Glomerular visceral epithelial cell (primary cell): Measurements from ENCODE around the gene FN1.

Experiments used
- DNase-seq: peaks from one replicate; pipeline ENCODE4 v3.0.0-alpha.2; 2016; ENCODE audit errors: extremely low spot score

Gene FN1

GRCh38 chr2:215382480-215382879 lies 53.4 kb downstream of the FN1 start:
- no peak for DNase-seq

DNA sequence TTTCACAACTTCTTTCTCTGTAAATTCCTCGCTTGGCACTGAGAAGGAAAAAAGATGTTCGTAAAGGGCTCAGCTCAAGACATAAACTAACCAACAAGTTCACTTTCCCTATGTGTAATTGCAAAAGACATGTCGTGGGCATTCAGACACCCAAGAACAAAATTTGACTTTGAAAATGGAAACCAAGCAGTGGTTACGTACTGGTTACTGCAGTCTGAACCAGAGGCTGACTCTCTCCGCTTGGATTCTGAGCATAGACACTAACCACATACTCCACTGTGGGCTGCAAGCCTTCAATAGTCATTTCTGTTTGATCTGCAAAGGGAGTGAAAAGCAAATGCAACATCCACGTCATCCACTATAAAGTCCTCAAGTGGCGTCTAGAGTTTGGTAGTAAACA lies 53.9 kb downstream of the FN1 start:
- no peak for DNase-seq

DNA sequence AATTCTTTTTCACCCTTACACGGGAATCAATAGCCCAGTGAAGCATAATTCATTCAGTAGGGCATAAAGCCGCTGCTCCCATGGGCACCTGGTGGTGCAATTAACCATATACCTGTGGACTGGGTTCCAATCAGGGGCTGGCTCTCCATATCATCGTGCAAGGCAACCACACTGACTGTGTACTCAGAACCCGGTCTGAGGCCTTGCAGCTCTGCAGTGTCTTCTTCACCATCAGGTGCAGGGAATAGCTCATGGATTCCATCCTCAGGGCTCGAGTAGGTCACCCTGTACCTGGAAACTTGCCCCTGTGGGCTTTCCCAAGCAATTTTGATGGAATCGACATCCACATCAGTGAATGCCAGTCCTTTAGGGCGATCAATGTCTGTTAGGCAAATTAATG lies 55.2 kb downstream of the FN1 start:
- DNase-seq = no peak

GRCh38 chr2:215379948-215380347 lies 55.9 kb downstream of the FN1 start:
- no peak for DNase-seq

GRCh38 chr2:215379039-215379438 lies 56.8 kb downstream of the FN1 start:
- no peak for DNase-seq

- no peak for DNase-seq
These were observed 57.8 kb downstream of the FN1 start for GRCh38 chr2:215378045-215378444.

GRCh38 chr2:215377283-215377682 lies 58.6 kb downstream of the FN1 start:
- no peak for DNase-seq

DNA sequence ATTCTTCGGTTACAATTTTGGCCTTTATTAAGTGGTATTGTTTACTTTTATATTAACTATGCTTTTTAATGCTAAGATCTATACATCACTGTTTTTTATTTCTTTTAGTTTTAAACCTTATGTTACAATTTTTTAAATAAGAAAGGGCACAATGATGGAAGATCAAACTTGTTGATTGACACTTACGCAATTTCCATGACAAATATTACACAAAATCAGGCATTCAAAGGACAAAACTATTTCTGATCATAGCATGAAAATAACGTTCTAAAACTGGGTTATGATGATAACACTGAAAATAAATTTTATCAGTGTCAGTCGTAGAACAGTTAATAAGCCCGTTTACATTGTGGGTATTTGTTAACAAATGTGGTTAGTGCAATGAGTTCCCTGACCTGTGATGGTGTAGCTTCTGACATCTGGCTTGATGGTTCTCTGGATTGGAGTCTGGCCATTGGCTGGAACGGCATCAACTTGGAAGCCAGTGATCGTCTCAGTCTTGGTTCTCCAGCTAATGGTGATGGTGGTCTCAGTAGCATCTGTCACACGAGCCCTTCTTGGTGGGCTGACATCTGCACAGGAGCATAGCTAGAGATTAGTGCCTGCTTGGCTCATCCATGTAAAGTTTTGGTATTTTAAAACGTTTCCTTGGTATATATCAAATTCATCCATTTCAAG lies 59.6 kb downstream of the FN1 start:
- DNase-seq = no peak

DNA sequence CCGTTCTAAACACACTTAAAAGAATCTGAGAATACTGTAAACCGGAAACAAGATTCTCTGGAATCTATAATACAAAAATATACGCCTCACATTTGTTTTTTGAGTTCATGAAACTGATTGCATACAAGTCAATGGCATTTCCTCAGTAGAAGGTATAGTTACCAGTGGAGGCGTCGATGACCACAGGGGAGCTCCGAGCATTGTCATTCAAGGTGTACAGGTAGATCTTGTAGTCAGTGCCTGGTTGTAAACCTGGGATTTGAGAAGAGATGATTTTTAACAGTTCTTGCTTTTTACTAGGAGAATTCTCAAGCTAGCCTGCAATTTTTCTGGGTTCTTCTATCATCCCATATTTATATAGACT lies 60.4 kb downstream of the FN1 start:
- DNase-seq = no peak

GRCh38 chr2:215374642-215375466 lies 61.0 kb downstream of the FN1 start:
- no peak for DNase-seq

- no peak for DNase-seq
These were observed 61.9 kb downstream of the FN1 start for GRCh38 chr2:215374002-215374401.

DNA sequence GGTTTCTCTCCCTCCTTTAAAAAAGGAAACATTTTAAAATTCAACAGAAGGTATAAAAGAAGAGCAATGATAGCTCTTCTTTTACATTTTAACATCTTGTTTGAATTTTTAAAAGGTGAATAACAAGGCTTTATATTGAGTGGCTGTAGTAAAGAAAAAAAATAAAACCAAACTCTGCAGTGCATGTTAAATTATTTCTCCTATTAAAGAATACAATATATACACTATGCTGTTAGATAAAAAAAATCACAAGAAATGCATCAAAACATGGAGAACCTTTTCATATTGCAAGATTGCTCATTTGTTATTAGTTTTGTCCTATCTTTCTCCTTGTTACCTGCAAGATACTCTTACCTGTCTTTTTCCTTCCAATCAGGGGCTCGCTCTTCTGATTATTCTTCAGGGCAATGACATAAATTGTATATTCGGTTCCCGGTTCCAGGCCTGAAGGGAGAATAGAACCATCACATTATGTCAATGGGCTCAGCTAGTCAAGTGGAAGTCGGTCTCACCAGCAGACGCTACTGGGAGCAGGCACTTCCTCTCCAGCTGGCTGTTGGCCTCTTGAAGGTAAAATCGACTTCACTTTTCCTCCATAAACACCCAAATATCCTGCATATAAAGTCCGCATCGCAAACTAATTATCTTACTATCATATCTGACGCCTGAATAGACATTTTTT lies 62.8 kb downstream of the FN1 start:
- DNase-seq = no peak

DNA sequence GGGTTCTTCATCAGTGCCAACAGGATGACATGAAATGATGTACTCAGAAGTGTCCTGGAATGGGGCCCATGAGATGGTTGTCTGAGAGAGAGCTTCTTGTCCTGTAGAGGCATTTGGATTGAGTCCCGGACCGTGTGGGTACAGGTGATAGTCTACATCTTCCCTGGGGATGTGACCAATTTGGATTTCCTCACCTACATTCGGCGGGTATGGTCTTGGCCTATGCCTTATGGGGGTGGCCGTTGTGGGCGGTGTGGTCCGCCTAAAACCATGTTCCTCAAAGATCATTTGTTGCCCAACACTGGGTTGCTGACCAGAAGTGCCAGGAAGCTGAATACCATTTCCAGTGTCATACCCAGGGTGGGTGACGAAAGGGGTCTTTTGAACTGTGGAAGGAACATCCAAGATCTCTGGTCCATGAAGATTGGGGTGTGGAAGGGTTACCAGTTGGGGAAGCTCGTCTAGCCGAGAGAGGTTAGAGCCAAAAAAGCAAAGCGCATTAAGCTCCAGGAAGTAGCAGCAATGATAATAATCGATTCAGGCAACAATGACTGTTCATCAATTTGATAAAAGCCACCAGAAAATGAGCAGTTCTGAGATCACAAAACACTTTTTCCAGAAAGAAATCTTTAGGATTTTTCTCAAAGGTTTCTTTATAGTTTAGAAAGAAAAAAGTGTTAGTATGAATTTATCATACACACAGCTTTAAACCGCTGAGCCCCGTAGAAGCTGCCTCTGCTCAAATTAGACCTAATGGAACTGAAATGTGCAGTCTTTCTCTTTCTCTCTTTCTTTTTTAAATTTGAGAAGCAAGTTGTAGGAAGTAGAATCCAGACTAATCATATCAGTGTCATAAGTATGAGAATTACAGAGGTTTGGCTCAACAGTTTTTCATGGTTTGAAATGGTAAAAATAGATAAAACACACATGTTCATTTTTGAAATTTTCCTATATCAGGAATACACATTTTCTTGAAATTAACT lies 63.7 kb downstream of the FN1 start:
- DNase-seq = no peak

DNA sequence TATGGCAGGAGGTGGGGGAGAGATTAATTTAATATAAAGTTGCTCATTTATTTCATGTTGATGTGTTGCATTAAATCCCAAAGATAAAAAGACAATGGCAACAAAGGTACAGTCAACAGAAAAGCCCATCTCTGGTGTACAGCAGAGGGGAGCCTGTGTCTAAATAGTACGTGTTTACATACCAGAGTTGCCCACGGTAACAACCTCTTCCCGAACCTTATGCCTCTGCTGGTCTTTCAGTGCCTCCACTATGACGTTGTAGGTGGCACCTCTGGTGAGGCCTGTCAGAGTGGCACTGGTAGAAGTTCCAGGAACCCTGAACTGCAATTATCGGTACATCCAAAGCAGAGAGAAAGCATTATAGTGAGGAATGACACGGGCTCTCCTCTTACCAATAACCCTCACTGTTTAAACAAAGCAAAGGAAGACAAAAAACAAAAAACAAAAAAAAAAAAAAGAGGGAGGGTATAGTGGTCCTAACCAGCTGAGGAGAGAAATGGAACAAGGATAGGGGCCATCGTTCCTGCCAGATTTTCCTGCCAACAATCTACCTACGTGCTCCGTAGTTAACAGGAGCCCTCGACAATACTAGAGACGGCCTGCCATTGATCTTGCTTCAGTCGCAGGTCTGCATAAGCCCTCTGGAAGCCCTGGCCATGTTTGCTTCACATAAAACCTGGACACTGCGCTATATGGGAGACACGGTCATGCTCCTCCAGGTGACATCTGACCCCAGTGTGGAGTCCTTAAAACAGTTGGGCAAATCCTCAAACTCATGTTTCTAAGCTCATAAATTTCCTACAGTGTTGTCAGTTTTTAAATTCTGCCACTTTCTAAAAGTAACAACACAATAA lies 65.5 kb downstream of the FN1 start:
- no peak for DNase-seq

DNA sequence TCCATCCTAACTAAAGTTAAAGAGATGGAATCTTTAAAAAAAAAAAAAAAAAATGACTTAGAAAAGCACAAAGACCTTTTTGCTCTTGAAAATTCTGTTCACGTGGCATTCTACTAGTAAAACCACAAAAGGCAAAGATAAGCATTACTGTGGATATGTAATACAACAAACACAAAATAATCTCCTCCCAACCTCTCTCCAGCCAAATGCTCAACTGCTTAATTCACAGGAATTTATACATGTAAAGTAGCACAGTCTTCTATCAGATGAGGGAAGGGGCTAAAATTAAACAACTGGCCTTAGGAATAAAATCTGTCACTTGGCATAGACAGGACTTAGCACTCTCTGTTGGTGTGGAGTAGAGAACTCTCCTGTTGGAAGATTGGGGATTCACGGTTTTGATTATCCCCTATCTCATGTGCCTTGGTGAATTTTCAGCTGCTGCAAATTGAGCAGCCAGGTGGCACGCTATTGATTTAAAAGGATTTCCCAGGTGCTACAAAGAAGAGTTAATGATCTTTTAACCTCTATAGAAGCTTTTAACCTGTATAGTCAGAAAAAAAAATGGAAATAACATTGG lies 66.6 kb downstream of the FN1 start:
- no peak for DNase-seq

DNA sequence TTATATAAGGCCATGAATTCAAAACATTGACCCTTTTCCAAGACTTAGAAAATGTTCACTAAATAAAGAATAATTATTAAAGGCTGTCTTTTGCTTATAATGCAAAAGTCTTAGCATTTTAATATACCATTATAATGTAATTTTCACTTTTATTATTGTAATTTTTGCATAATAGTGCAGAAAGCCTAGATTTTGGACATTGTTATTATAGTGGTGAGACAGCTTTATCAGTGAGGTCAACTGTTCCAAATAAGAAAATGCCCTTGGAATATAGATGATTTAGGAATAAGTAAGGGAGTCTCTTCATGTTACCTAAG lies 67.4 kb downstream of the FN1 start:
- DNase-seq = no peak

DNA sequence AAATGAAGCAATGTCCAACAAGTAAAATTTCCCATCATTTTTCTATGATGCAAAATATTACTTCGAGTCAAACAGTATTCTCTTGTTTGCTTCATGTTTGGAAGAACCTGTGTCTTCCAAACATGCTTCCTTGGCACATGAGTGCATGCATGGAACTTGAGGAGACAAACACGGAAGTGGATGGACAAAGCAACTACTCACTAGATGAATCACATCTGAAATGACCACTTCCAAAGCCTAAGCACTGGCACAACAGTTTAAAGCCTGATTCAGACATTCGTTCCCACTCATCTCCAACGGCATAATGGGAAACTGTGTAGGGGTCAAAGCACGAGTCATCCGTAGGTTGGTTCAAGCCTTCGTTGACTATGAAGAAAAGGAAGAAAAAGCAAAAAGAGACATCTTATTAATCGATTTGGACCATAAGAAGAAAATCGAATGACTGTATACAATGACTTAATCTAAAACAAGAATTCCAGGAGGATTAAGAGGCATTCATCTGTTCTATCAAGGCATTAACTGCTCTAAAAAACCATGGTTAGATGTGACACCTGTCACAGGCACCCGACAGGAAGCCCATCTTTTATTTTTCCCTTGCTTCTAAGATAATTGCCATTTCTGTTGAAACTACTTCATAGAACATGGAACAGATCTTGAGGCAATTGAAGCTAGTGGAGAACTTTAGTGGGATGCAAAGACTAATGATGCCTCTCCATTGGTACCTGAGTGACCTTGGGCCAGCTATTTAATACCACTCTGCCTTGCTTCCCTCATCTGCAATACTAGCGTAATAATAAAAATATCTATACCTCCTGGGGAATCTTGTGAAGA lies 68.0 kb downstream of the FN1 start:
- no peak for DNase-seq

GRCh38 chr2:215366440-215367032 lies 69.3 kb downstream of the FN1 start:
- no peak for DNase-seq

DNA sequence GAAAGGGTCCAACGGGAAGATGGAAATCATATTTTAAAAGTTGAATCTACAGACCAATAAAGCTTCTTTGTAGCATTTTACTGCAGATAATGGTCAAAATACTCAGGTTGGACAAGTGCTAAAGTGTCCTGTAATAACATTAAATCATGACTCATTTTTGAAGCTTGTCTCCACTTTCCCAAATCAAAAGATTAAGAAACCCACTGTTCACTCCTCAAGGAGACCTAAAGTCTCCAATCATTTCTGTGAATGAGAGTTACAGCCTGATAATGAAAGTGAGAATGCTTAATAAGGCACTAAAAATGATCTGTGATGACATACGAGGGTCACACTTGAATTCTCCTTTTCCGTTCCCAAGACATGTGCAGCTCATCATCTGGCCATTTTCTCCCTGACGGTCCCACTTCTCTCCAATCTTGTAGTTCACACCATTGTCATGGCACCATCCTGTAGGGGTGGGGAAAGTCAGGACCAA lies 70.6 kb downstream of the FN1 start:
- DNase-seq = no peak
